ENCODE results near the gene GABARAP.

The GABARAP gene

GRCh38 chr17:7280519-7281073 is 38.3 kb upstream of the GABARAP start:
- CTCF ChIA-PET, result interaction anchor here (0.6 to 9.0 kb wide), 29 partner anchors 9 to 767 kb away, joined by 3 to 160 read pairs (median 4); partner anchors contain the start of genes ACAP1 and CTDNEP1
- POLR2A ChIA-PET, result interaction anchor here (0.7 to 3.1 kb wide), 17 partner anchors 11 to 69 kb away, joined by 3 to 20 read pairs (median 4); partner anchors contain the start of genes CTDNEP1, ELP5 and NEURL4
- no peak overlapping the region for H3K27ac ChIP-seq (ENCODE audit: extremely low read depth, low read depth, low read length)
- TF ChIP-seq SP2 (tag by site-specific recombination; IDR thresholded peaks at IDR 0.05), result no peak
- TF ChIP-seq KLF1 (tag by site-specific recombination; IDR thresholded peaks at IDR 0.05), result no peak; the same call in 1 of the 2 replicates
- TF ChIP-seq ZBTB7A (tag by site-specific recombination; IDR thresholded peaks at IDR 0.05; ENCODE audit: low read depth), result 0 out of 2 replicates have a peak, but pooled peaks have one; percentile 17
- TF ChIP-seq TCF7L2 (IDR thresholded peaks at IDR 0.05; ENCODE audit: borderline replicate concordance, low read depth, low read length), result no peak
- no peak for TF ChIP-seq ZNF621 (tag by site-specific recombination; IDR thresholded peaks at IDR 0.05)
- no peak; the same call in 1 of the 2 replicates for TF ChIP-seq KLF10 (tag by site-specific recombination; IDR thresholded peaks at IDR 0.05)
- TF ChIP-seq KLF7 (tag by site-specific recombination; IDR thresholded peaks at IDR 0.05; ENCODE audit: borderline replicate concordance), result no peak
- no peak for TF ChIP-seq ZNF555 (tag by site-specific recombination; conservative IDR thresholded peaks at IDR 0.05)
- no peak for TF ChIP-seq ZNF791 (tag by site-specific recombination; IDR thresholded peaks at IDR 0.05)
- TF ChIP-seq, protein P1, sequence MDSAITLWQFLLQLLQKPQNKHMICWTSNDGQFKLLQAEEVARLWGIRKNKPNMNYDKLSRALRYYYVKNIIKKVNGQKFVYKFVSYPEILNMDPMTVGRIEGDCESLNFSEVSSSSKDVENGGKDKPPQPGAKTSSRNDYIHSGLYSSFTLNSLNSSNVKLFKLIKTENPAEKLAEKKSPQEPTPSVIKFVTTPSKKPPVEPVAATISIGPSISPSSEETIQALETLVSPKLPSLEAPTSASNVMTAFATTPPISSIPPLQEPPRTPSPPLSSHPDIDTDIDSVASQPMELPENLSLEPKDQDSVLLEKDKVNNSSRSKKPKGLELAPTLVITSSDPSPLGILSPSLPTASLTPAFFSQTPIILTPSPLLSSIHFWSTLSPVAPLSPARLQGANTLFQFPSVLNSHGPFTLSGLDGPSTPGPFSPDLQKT (IDR thresholded peaks at IDR 0.05; ENCODE audit: borderline replicate concordance, low read depth, low read length), result no peak
- TF ChIP-seq ZNF335 (tag by site-specific recombination; conservative IDR thresholded peaks at IDR 0.05), result peak; percentile 94
- TF ChIP-seq ZNF585B (tag by site-specific recombination; IDR thresholded peaks at IDR 0.05), result no peak
- peak; percentile 18; the same call in 1 of the 2 replicates for TF ChIP-seq IKZF3 (tag by site-specific recombination; IDR thresholded peaks at IDR 0.05)
- TF ChIP-seq ZNF169 (tag by site-specific recombination; IDR thresholded peaks at IDR 0.05), result no peak
- no peak for TF ChIP-seq YY1 (tag by site-specific recombination; IDR thresholded peaks at IDR 0.05)
- TF ChIP-seq ZNF843 (tag by site-specific recombination; IDR thresholded peaks at IDR 0.05), result 0 out of 2 replicates have a peak, but pooled peaks have one; percentile 29
- no peak for TF ChIP-seq ATF2 (tag by site-specific recombination; IDR thresholded peaks at IDR 0.05; ENCODE audit: low read depth)
- TF ChIP-seq ZNF404 (tag by site-specific recombination; IDR thresholded peaks at IDR 0.05), result no peak
- TF ChIP-seq ZNF433 (tag by site-specific recombination; IDR thresholded peaks at IDR 0.05; ENCODE audit: low read depth), result no peak
- TF ChIP-seq ZNF664 (tag by site-specific recombination; IDR thresholded peaks at IDR 0.05), result no peak
- no peak for TF ChIP-seq ZNF324 (tag by site-specific recombination; IDR thresholded peaks at IDR 0.05)
- TF ChIP-seq ZNF792 (tag by site-specific recombination; IDR thresholded peaks at IDR 0.05), result no peak
- TF ChIP-seq, protein P2, sequence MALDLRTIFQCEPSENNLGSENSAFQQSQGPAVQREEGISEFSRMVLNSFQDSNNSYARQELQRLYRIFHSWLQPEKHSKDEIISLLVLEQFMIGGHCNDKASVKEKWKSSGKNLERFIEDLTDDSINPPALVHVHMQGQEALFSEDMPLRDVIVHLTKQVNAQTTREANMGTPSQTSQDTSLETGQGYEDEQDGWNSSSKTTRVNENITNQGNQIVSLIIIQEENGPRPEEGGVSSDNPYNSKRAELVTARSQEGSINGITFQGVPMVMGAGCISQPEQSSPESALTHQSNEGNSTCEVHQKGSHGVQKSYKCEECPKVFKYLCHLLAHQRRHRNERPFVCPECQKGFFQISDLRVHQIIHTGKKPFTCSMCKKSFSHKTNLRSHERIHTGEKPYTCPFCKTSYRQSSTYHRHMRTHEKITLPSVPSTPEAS (tag by site-specific recombination; IDR thresholded peaks at IDR 0.05), result no peak
- 0 out of 2 replicates have a peak, but pooled peaks have one; percentile 46 for TF ChIP-seq ZFP37 (tag by site-specific recombination; IDR thresholded peaks at IDR 0.05)
- peak; percentile 94 for TF ChIP-seq ZNF600 (tag by site-specific recombination; IDR thresholded peaks at IDR 0.05)
- TF ChIP-seq ZBTB1 (tag by site-specific recombination; IDR thresholded peaks at IDR 0.05), result no peak
- TF ChIP-seq ZNF350 (tag by site-specific recombination; IDR thresholded peaks at IDR 0.05), result no peak
- TF ChIP-seq ZNF132 (tag by site-specific recombination; IDR thresholded peaks at IDR 0.05; ENCODE audit: borderline replicate concordance), result no peak
- TF ChIP-seq, protein P3, sequence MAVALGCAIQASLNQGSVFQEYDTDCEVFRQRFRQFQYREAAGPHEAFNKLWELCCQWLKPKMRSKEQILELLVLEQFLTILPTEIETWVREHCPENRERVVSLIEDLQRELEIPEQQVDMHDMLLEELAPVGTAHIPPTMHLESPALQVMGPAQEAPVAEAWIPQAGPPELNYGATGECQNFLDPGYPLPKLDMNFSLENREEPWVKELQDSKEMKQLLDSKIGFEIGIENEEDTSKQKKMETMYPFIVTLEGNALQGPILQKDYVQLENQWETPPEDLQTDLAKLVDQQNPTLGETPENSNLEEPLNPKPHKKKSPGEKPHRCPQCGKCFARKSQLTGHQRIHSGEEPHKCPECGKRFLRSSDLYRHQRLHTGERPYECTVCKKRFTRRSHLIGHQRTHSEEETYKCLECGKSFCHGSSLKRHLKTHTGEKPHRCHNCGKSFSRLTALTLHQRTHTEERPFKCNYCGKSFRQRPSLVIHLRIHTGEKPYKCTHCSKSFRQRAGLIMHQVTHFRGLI (tag by site-specific recombination; IDR thresholded peaks at IDR 0.05), result no peak
- peak; percentile 56; the same call in 1 of the 2 replicates for TF ChIP-seq ZNF548 (tag by site-specific recombination; IDR thresholded peaks at IDR 0.05)
- TF ChIP-seq ZNF391 (tag by site-specific recombination; IDR thresholded peaks at IDR 0.05; ENCODE audit: borderline replicate concordance, low read depth), result no peak
- TF ChIP-seq SCRT2 (tag by site-specific recombination; IDR thresholded peaks at IDR 0.05), result peak; percentile 67
- TF ChIP-seq RBAK (tag by site-specific recombination; IDR thresholded peaks at IDR 0.05), result no peak
- TF ChIP-seq ZNF48 (tag by site-specific recombination; IDR thresholded peaks at IDR 0.05), result no peak
- TF ChIP-seq ZXDB (tag by site-specific recombination; IDR thresholded peaks at IDR 0.05), result no peak
- TF ChIP-seq ZNF394 (tag by site-specific recombination; IDR thresholded peaks at IDR 0.05; ENCODE audit: borderline replicate concordance), result peak; percentile 71

More at GRCh38 chr17:7280519-7281073, 38.3 kb upstream of the GABARAP start:
- Histone ChIP-seq H3K9me3 (ENCODE audit: control insufficient read depth, insufficient read depth, low read depth, low read length) (no peaks in the 10 kb centered on the region), H3K4me3 (ENCODE audit: low read depth, low read length) (peak overlapping the region; percentile 32), H3K36me3 (ENCODE audit: control insufficient read depth in 2 of 2, insufficient read depth in 1 of 2, low read length in 2 of 2) (no peaks in the 10 kb centered on the region; a peak in 1 of 3 replicates), H3K4me1 (ENCODE audit: control insufficient read depth, insufficient read depth, low read length) (peaks cover 9% of the 10 kb centered on the region)
